Stimulated activated naive CD8-positive, alpha-beta T cell treated with anti-CD3 and anti-CD28 coated beads, Interleukin-15, Interleukin-2, amounts not matched to agents 100 ng/mL and 50 ng/mL, for 24 hours (primary cell): Measurements from ENCODE around the gene WIPI1.

ENCODE experiments used
- H3K27ac Mint-ChIP-seq: one replicate; pipeline ENCODE4 v1.8.0; 2021; ENCODE audit warnings: mild to moderate bottlenecking, mixed read lengths
- H3K27me3 Mint-ChIP-seq: one replicate; pipeline ENCODE4 v1.8.0; 2021; ENCODE audit warnings: mixed read lengths
- H3K36me3 Mint-ChIP-seq: one replicate; pipeline ENCODE4 v1.8.0; 2021; ENCODE audit warnings: low read depth, mixed read lengths
- H3K4me1 Mint-ChIP-seq: one replicate; pipeline ENCODE4 v1.8.0; 2021; ENCODE audit warnings: low read depth, mixed read lengths
- H3K4me3 Mint-ChIP-seq: one replicate; pipeline ENCODE4 v1.8.0; 2021; ENCODE audit warnings: mild to moderate bottlenecking, mixed read lengths
- H3K9me3 Mint-ChIP-seq: one replicate; pipeline ENCODE4 v1.8.0; 2021; ENCODE audit warnings: mixed read lengths

Gene WIPI1

DNA sequence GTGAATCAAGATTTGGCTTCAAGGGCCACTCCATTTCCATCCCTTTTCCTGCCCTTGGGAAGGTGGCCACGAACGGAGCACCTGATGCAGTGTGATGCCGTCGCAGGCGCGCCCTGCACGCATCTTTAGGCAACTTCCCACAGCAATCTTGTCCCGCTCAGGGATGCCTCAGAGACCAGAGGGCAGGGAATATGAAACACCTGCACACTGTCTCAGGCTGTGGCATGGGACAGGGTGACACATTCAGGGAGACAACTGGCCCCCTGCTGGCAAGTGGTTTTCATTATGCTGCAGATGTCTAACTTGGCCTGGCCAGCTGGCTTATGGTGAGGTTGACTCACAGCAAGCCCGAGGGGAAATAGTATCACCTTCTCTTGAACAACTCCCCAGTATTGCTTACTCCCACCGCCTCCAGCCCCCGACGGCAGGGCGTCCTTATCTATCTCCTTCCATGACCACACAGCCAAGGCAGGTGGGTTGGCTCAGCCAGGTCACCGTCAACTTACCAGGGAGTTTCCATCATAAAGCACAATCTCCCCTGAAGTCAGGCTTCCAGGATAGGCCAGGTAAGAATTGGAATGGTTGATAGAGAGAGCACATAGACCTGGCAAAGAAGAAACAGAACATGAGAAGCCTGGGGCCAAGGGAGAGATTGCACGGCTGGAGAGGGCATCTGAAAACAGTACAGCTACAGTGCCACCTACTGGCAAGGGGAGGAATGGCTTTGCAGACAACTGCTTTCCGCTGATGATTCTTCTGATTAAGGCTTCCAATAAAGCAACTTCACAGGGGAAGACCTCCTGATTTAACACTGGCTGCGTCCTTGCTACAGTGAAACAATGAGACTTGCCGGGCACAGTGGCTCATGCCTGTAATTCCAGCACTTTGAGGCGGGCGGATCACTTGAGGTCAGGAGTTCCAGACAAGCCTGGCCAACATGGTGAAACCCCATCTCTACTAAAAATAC is 21.1 kb downstream of the WIPI1 start:
- Mint-ChIP-seq H3K4me1 (peaks cover 61% of the 10 kb centered on the region), H3K9me3 (no peaks in the 10 kb centered on the region), H3K4me3 (peak overlapping the region; percentile 62), H3K27me3 (no peaks in the 10 kb centered on the region), H3K27ac (peak overlapping the region; percentile 94), H3K36me3 (peaks cover 3% of the 10 kb centered on the region)

DNA sequence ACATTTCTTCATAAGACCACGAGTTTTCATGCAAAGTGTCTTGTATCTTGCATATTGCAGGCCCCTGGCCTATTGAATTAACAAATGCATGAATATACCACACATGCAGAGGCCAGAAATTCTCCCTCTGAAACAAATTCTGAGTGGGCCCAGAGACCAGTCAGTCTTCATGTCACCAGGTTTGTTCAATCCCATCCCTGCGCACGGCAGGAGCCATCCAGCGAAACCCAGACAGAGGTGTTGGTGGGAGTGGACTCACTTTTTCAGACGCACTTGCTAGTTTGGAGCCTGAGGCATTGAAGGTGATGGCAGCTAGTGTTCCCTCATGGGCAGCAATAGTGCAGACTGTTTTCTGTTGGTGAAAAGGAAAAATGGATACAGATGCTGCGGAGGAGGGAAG is 21.9 kb downstream of the WIPI1 start:
- H3K27me3 Mint-ChIP-seq: no peaks in the 10 kb centered on the region
- peaks cover 53% of the 10 kb centered on the region for H3K4me1 Mint-ChIP-seq
- peaks cover 3% of the 10 kb centered on the region for H3K36me3 Mint-ChIP-seq
- no peak overlapping the region for H3K27ac Mint-ChIP-seq
- H3K9me3 Mint-ChIP-seq: no peaks in the 10 kb centered on the region
- H3K4me3 Mint-ChIP-seq: no peak overlapping the region

DNA sequence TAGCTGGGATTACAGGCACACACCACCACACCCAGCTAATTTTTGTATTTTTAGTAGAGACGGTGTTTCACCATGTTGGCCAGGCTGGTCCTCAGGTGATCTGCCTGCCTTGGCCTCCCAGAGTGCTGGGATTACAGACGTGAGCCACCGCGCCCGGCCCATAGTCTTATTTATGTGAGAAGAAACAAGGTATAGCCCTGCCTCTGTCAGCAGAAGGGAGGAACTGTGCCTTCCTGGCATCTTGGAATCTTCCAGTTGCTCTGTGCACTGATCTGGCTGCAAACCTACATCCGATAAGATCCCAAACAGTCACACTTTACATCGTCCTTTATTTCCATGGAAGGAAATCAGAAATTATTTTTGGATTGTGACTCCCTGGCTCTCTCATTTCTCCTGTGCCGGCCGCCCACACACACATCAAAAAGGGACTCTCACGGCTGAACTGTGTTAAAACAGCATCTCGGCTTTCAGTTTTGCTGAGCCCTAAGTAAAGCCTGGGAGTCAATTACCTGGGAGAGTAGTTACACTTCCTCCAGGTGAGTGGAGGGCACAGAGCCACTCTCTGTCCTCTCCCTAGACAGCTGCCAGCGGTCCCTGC is 23.3 kb downstream of the WIPI1 start:
- Mint-ChIP-seq H3K4me3 (no peak overlapping the region), H3K27ac (no peak overlapping the region), H3K36me3 (peaks cover 9% of the 10 kb centered on the region), H3K9me3 (no peaks in the 10 kb centered on the region), H3K4me1 (peaks cover 43% of the 10 kb centered on the region), H3K27me3 (no peaks in the 10 kb centered on the region)

DNA sequence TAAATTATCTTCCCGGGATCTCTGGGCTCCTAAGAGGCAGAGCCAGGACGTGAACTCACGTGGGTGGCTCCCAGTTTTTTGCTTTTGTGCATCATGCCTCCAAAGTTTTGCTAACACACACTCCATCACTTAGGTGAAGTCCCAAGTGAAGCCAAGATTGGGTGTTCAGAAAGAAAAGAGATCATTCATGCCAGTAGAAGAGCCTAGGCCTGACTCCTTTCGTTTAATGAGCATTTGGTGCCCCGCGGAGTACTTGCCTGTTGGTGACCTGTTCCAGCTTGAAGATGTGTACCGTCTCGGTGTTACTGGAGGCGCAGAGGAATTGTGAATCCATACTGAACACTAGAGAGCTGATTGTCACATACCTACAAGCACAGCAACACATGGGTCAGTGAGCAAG is 24.1 kb downstream of the WIPI1 start:
- Mint-ChIP-seq H3K27me3 (no peaks in the 10 kb centered on the region), H3K9me3 (no peaks in the 10 kb centered on the region), H3K27ac (no peak overlapping the region), H3K4me1 (peaks cover 35% of the 10 kb centered on the region), H3K36me3 (peaks cover 15% of the 10 kb centered on the region), H3K4me3 (no peak overlapping the region)

DNA sequence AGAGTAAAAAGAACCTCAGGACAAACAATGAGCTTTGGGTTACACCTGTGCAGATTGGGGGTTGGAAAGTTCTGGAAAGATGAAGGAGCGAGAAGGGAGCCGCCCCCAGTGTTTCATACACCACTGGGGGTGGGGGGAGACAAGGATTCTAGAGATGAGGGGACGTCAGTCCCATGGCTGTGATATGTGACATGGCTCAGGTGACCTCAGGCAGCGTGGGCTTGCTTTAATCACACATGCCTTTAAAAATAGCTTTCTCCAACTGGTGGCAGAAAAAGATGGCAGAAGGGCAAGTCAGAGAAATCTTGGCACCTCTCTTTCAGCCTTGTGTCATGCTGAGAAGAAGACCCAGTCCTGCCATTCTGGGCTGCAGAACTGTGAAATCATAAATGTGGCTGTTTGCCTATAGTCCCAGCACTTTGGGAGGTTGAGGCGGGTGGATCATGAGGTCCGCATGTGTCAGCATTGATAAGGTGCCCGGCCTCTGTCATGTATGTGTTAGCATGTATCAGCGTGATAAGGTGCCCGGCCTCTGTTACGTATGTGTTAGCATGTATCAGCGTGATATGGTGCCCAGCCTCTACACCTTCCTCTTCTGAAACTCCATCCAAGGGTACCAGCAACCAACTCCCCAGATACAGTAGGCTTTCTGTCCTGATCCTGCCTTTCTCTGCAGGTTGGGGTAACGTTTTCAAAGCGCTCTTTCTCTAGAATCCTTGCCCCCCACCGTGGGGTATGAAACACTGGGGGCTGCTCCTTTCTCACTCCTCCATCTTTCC is 25.0 kb downstream of the WIPI1 start:
- Mint-ChIP-seq H3K36me3 (peaks cover 15% of the 10 kb centered on the region), H3K9me3 (no peaks in the 10 kb centered on the region), H3K4me1 (peaks cover 26% of the 10 kb centered on the region), H3K4me3 (no peak overlapping the region), H3K27me3 (no peaks in the 10 kb centered on the region), H3K27ac (no peak overlapping the region)

DNA sequence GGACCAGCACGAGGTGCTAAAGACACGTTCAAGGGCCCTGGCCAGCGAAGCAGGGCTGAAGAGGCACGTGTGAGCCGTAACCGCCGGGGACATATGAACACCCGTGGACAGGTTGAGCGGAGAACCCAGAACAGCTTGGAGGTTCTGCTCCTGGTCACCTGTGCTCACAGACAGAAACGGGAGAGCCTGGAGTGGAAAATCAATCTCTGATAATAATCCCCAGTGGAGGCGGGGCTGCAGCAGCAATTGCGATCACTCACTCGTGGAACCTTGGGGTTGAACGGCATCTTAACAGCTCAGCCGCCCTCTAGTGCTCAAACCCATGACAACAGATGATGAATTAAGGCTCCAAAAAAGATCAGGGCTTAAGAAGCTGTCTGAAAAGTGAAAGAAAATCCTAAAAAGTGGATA is 25.6 kb downstream of the WIPI1 start:
- Mint-ChIP-seq H3K27ac (no peak overlapping the region), H3K4me1 (peaks cover 20% of the 10 kb centered on the region), H3K9me3 (no peaks in the 10 kb centered on the region), H3K4me3 (no peak overlapping the region), H3K27me3 (no peaks in the 10 kb centered on the region), H3K36me3 (peaks cover 15% of the 10 kb centered on the region)

DNA sequence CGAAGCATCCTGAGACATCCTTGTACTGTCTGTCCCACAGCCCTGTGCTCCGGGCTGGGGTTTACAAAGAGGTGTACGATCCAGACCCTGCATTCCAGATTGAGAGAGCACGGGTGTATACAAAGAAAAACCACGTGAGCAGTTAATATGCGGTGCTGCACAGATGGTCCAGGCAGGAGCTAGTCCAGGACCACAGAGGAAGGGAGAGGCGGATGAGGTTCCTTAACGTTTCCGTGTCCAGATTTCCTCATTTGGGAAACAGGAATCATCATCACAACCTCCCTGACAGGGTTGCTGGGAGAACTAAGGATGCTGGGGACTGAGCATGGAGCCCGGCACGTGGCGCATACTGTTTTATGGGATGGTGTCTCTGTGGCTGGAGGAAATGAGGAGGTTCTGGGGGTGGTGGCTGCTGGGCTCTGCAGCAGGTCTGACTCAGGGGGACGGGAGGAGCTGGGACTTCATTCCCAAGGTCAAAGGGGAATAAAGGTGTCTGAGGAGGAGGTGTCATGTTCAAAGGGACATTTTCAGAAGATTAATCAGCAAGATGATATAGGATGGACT is 26.2 kb downstream of the WIPI1 start:
- Mint-ChIP-seq H3K4me1 (peaks cover 15% of the 10 kb centered on the region), H3K27me3 (no peaks in the 10 kb centered on the region), H3K27ac (no peak overlapping the region), H3K4me3 (no peak overlapping the region), H3K9me3 (no peaks in the 10 kb centered on the region), H3K36me3 (peaks cover 15% of the 10 kb centered on the region)

DNA sequence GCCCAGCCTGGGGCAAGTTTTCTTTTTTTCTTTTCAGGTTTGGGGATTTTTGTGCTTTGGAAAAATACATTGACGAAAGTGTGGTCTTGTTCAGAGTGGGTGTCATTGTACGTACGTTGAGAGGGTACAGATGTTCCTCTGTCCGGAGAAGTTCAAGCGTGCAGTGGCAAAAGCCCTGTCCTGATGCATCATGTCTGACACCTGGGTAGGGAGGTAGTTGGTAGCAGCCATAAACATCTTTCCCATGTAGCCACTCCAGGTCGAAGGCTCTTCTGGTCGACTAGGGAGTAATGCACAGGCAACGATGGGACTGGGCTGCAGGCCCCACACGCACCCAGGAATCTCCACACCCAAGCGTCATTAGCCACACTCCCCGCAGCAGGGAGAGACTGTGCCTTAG is 27.4 kb downstream of the WIPI1 start:
- H3K27me3 Mint-ChIP-seq: no peaks in the 10 kb centered on the region
- no peak overlapping the region for H3K4me3 Mint-ChIP-seq
- H3K4me1 Mint-ChIP-seq: peaks cover 10% of the 10 kb centered on the region
- H3K36me3 Mint-ChIP-seq: peaks cover 15% of the 10 kb centered on the region
- no peak overlapping the region for H3K27ac Mint-ChIP-seq
- H3K9me3 Mint-ChIP-seq: no peaks in the 10 kb centered on the region

DNA sequence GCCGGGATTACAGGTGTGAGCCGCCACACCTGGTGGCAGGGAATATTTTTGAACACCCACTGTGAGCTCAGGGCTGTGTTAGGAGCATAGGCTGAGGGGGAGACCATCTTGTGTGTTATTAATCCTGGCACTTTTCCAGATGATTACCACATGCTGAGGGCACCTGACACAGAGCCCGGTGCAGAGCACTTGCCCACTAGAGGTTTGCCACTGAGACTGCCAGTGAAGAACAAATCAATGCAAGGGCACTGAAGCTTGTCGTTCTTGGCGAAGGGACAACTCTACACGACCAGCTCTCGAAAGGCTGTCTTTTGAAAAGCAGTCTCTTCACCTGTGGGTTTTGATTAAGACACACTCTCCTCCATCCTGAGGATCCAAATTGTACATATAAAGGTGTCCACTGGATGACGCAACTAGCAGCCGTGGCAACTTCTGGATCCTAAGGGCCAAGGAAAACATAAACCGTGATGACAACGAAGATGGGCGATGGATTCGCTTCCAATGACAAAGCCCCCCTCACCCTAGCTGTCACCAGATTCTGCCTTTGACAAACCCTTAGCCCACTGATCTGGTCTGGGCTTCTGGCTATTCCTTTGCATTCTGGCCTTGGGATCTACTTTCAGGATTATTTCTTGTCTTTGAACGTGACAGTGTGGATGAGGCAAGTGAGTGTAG is 28.7 kb downstream of the WIPI1 start:
- peaks cover 10% of the 10 kb centered on the region for H3K4me1 Mint-ChIP-seq
- peaks cover 15% of the 10 kb centered on the region for H3K36me3 Mint-ChIP-seq
- H3K27ac Mint-ChIP-seq: no peak overlapping the region
- H3K27me3 Mint-ChIP-seq: no peaks in the 10 kb centered on the region
- H3K9me3 Mint-ChIP-seq: no peaks in the 10 kb centered on the region
- H3K4me3 Mint-ChIP-seq: no peak overlapping the region

DNA sequence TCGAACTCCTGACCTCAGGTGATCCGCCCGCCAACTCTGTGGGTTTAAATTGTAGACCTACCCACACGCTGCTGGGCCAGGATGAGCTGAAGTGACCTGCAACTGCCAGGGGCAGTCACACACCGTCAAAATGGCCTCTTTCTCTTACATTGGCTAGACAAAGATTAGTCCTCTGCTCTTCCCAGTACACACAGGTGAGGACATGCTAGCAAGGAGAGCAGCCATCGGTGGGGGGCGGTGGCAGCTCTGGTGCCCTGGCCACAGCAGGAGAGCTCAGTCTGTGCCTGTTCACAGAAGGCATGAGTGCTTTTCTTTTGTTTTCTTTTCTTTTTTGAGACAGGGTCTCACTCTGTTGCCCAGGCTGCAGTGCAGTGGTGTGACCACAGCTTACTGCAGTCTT is 29.7 kb downstream of the WIPI1 start:
- H3K27ac Mint-ChIP-seq: no peak overlapping the region
- H3K4me3 Mint-ChIP-seq: no peak overlapping the region
- peaks cover 10% of the 10 kb centered on the region for H3K4me1 Mint-ChIP-seq
- no peaks in the 10 kb centered on the region for H3K27me3 Mint-ChIP-seq
- H3K9me3 Mint-ChIP-seq: no peaks in the 10 kb centered on the region
- peaks cover 12% of the 10 kb centered on the region for H3K36me3 Mint-ChIP-seq

DNA sequence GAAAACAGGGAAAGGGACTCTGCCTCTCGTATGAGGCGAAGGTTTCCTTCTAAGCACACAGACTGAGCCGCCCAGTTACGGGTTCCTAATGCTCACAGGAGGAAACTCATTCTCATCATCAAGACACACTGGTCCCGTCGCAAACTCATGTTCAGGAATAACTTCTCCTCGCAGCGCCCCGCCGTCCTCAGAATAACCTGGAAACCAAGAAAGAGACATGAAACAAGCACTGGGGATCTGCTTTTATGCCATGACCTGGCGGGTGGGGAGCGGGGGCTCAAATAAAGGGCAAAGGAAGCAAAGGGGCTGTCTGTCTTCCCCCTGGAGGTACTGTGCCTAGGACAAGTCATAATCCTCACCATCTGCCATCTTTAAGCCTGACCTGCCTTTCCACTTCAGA is 31.3 kb downstream of the WIPI1 start:
- Mint-ChIP-seq H3K36me3 (peaks cover 17% of the 10 kb centered on the region), H3K9me3 (no peaks in the 10 kb centered on the region), H3K4me3 (no peak overlapping the region), H3K27me3 (no peaks in the 10 kb centered on the region), H3K27ac (no peak overlapping the region), H3K4me1 (no peaks in the 10 kb centered on the region)

DNA sequence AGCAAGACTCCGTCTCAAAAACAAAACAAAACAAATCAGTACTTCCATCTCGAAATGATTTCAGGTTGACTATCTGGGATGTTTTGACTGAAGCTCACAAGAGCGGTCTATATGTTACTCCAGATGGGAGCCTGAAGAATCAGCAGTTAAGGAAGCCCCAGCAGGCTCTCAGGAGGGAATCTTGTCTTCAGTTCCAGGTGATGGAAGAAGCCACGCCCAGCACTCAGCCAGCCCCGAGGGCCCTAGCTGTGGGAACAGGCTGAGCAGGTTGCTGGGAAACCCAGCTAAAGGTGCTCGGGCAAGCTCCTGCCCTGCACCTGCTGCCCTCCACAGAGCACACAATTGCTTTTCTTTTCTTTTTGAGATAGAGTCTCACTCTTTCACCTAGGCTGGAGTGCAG is 32.4 kb downstream of the WIPI1 start:
- Mint-ChIP-seq H3K27ac (no peak overlapping the region), H3K4me1 (no peaks in the 10 kb centered on the region), H3K4me3 (no peak overlapping the region), H3K9me3 (no peaks in the 10 kb centered on the region), H3K36me3 (peaks cover 21% of the 10 kb centered on the region), H3K27me3 (no peaks in the 10 kb centered on the region)

DNA sequence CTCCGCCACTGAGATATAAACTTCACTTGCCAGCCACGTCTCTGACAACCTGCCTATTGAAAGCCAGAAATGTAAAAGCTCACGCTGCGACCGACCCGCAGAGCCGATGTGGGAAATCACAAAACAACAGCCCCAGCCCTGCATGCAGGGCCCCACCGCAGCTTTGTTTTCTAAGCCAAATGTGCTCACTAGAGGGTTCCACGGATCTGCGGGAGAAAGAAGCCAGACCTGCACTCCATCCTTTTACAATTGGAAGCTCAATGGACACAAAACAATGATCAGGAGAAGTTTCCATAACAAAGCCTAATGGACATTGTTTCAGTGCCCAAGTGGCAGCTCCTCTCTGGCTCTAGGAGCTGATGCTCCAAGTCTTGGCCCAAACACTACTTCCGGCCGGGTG is 33.1 kb downstream of the WIPI1 start:
- H3K36me3 Mint-ChIP-seq: peaks cover 19% of the 10 kb centered on the region
- H3K27ac Mint-ChIP-seq: no peak overlapping the region
- H3K27me3 Mint-ChIP-seq: no peaks in the 10 kb centered on the region
- no peaks in the 10 kb centered on the region for H3K9me3 Mint-ChIP-seq
- no peak overlapping the region for H3K4me3 Mint-ChIP-seq
- no peaks in the 10 kb centered on the region for H3K4me1 Mint-ChIP-seq

DNA sequence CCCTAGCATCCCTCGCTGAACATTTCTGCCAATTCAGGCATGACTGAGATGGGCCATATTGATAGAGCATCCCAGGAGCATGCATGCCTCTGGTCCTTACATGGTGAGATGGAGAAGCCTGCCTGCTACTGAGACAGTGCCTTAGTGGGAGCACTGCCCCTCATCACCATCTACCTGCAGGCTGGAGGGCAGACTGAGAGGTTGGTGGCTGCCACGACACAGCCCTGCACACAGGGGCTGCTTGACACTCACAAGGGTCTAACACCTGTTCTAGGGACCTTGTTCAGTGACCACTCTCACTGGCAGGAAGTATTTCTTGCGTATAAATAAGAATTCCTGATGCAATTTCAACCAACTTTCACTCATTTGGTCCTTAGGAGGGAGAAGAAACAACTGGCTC is 34.0 kb downstream of the WIPI1 start:
- H3K27ac Mint-ChIP-seq: no peak overlapping the region
- H3K4me1 Mint-ChIP-seq: no peaks in the 10 kb centered on the region
- H3K4me3 Mint-ChIP-seq: no peak overlapping the region
- no peaks in the 10 kb centered on the region for H3K27me3 Mint-ChIP-seq
- peaks cover 11% of the 10 kb centered on the region for H3K36me3 Mint-ChIP-seq
- no peaks in the 10 kb centered on the region for H3K9me3 Mint-ChIP-seq
